H54 (cell line): ENCODE results near the gene C14orf119.
"Not testable (repeated sequence)": the region's sequence is repeated elsewhere in the genome, so short reads cannot be mapped to it uniquely, and the experiment has no call there.

Source experiments
- DNase-seq: peaks from one replicate; pipeline ENCODE4 v3.0.0; 2011; ENCODE audit warnings: low spot score, mixed read lengths; ENCODE audit not compliant: insufficient read length
- FAIRE-seq: peaks from 3 replicates; lab custom pipeline; 2011; peaks lifted over from hg19 to GRCh38; lab: Jason Lieb, UNC
- POLR2A ChIP-seq: IDR thresholded peaks from 2 replicates; pipeline ENCODE4 v1.6.1; 2011; ENCODE audit warnings: low read depth, mild to moderate bottlenecking, low read length

Gene C14orf119

GRCh38 chr14:23103581-23103980 lies 8.3 kb downstream of the C14orf119 start:
- DNase-seq (no peak), FAIRE-seq (no peak)
- TF ChIP-seq POLR2A = no peak

- DNase-seq (no peak), FAIRE-seq (no peak)
- no peak for TF ChIP-seq POLR2A
These were observed 8.8 kb downstream of the C14orf119 start for GRCh38 chr14:23104070-23104590.

GRCh38 chr14:23104591-23105347 lies 9.5 kb downstream of the C14orf119 start, which contains the start of gene CIROP:
CIROP (minus strand) TSS chr14:23104989; CDS start chr14:23104920, 69 bp downstream.
- DNase-seq = no peak
- no peak for TF ChIP-seq POLR2A
- no peak for FAIRE-seq

- DNase-seq (no peak), FAIRE-seq (no peak)
- TF ChIP-seq POLR2A = no peak
These were observed 10.1 kb downstream of the C14orf119 start for GRCh38 chr14:23105348-23105824.

- no peak for DNase-seq
- no peak for FAIRE-seq
- TF ChIP-seq POLR2A = no peak
These were observed 11.4 kb downstream of the C14orf119 start for GRCh38 chr14:23106747-23107045.

- not testable (repeated sequence) for FAIRE-seq, DNase-seq
These were observed 12.3 kb downstream of the C14orf119 start for GRCh38 chr14:23107620-23108019.

- DNase-seq, FAIRE-seq: not testable (repeated sequence)
These were observed 12.9 kb downstream of the C14orf119 start for GRCh38 chr14:23108169-23108568.

GRCh38 chr14:23109769-23110168 lies 14.5 kb downstream of the C14orf119 start:
- TF ChIP-seq POLR2A = no peak
- FAIRE-seq (no peak), DNase-seq (no peak)

GRCh38 chr14:23110579-23111365 lies 15.5 kb downstream of the C14orf119 start:
- no peak for DNase-seq
- FAIRE-seq = no peak
- no peak for TF ChIP-seq POLR2A

- FAIRE-seq = no peak
- DNase-seq = no peak
- TF ChIP-seq POLR2A = no peak
These were observed 17.3 kb downstream of the C14orf119 start for GRCh38 chr14:23112359-23113178.

GRCh38 chr14:23113431-23114119 lies 18.3 kb downstream of the C14orf119 start:
- DNase-seq (no peak), FAIRE-seq (no peak)
- no peak for TF ChIP-seq POLR2A

- DNase-seq = no peak
- FAIRE-seq = no peak
- no peak for TF ChIP-seq POLR2A
These were observed 18.8 kb downstream of the C14orf119 start for GRCh38 chr14:23114120-23114458.

- no peak for FAIRE-seq
- DNase-seq = no peak
- TF ChIP-seq POLR2A = no peak
These were observed 19.3 kb downstream of the C14orf119 start for GRCh38 chr14:23114669-23115038.
